HUES64 (cell line): Measurements from ENCODE around the gene PLEKHM3.

ENCODE experiments used
- H3K27ac ChIP-seq: 2 replicates; pipeline ENCODE4 v1.7.0; 2013; ENCODE audit warnings: low read depth, low read length, inconsistent platforms
- H3K27me3 ChIP-seq: 2 replicates; pipeline ENCODE4 v1.6.1; 2013; ENCODE audit warnings: mild to moderate bottlenecking, low read length; ENCODE audit not compliant: insufficient read depth
- H3K36me3 ChIP-seq: 2 replicates; pipeline ENCODE4 v1.6.1; 2013; ENCODE audit warnings: mild to moderate bottlenecking, low read length; ENCODE audit not compliant: insufficient read depth
- H3K4me1 ChIP-seq: 2 replicates; pipeline ENCODE4 v1.6.1; 2013; ENCODE audit warnings: mild to moderate bottlenecking, low read length, moderate library complexity; ENCODE audit not compliant: insufficient read depth
- H3K4me3 ChIP-seq: 2 replicates; pipeline ENCODE4 v1.5.1; 2013; ENCODE audit warnings: mild to moderate bottlenecking, low read length, moderate library complexity
- H3K9ac ChIP-seq: 2 replicates; pipeline ENCODE4 v1.6.1; 2013; ENCODE audit warnings: mild to moderate bottlenecking, low read depth, low read length
- H3K9me3 ChIP-seq: 2 replicates; pipeline ENCODE4 v1.6.1; 2013; ENCODE audit warnings: low read depth, low read length; ENCODE audit not compliant: insufficient read depth
- whole genome bisulfite sequencing: fragments of 150-250, 120-280 bp; methylation state at CpG from one replicate; pipeline ENCODE4 v1.1.7; 2013; ENCODE audit warnings: missing lambda C conversion rate; 5-methylcytosine and 5-hydroxymethylcytosine counted together

PLEKHM3 gene

DNA sequence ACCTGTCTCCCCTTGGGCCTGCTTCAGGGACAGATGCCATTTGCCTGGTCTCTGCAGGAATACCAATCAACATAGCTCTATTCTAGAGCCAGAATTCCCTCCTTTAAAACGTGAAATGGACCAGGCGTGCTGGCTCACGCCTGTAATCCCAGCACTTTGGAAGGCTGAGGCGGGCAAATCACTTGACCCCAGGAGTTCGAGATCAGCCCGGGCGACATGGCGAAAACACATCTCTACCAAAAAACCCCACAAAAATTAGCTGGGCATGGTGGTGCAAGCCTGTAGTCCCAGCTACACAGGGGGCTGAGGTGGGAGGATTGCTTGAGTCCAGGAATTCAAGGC, 127.0 kb downstream of the PLEKHM3 start:
- WGBS, result 96% methylated on average over 8 of the region's 8 CpGs
- Histone ChIP-seq H3K4me1 (peaks cover 41% of the 10 kb centered on the region), H3K27me3 (no peaks in the 10 kb centered on the region), H3K36me3 (no peaks in the 10 kb centered on the region), H3K4me3 (no peak overlapping the region), H3K9ac (no peak overlapping the region), H3K27ac (no peak overlapping the region), H3K9me3 (no peaks in the 10 kb centered on the region)

DNA sequence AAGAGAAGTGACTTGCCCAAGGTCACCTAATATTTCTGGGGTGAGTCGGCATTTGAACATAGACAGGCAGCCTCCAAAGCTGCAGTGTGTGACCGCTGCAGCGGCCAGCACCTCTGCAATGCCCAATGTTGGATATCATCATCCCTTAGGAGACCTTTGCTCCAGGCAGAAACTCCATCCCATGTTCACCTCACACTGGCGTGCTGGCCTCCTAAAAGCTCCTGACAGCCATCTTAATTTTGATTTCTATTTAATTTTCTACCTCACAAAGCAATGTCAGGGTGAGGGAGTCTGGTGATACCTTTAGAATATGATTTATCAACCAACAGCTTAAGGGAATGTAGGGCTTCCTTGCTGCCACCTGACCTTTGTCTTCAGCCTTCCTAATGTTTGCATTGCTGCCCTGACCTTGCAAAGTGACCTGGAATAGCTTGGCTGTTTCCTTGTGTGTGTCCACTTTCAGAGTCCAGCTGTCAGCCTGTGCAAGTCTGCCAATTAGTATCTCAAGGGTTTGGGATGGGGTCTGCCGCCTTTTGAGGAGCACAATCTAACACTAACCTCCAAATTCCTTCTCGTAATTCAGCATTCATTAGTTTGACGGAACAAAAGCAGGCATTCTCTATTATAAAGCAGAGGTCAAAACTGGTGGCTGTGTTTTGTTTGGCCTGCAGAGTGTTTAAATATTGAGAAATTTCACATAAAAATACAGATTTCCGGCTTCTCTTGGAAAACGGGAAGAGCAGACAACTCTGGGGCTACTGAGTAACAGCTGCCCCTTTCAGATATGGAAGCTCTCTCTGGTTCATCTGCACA, 127.6 kb downstream of the PLEKHM3 start:
- 91% methylated on average over 8 of the region's 9 CpGs for WGBS

DNA sequence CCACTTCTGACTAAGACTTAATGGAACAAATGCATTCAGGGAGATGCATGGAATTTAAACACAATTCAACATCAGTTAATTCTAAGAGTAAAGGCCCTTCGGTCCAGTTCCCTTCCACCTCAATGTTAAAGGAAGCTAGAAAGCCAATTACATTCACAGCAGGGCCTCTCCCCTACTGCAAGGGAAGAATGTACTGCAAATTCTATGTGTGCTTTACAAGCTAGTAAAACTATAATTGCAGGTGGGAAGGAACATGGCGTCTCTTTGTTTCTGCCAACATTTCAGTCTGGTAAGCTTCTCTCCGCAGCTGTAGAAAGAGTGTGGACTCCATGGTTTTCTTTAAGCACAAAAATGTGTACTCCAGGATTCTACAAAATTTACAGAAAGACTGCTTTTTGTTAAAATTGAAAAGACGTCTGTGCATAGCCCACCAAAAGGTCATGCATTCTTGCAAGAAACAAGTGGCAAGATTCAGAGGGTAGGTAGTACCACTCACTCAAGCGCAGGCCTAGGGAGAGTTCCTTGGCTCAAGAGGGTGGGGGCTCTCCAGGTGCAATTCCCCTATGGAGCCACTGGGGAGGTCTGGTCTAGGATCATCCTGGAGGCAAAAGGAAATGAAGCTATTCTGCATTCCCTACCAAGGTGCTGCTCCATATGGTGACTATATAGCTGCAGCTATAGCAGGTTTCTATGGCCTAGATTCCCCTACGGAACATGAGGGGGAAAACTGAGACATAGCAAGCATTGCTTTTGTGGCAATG, 128.6 kb downstream of the PLEKHM3 start:
- 52% methylated on average over 6 of the region's 6 CpGs for WGBS
- H3K27me3 ChIP-seq, result no peaks in the 10 kb centered on the region
- H3K9me3 ChIP-seq, result no peaks in the 10 kb centered on the region
- H3K27ac ChIP-seq, result peak overlapping the region; percentile 85
- H3K4me1 ChIP-seq, result peaks cover 53% of the 10 kb centered on the region
- peak overlapping the region; percentile 55 for H3K9ac ChIP-seq
- no peak overlapping the region for H3K4me3 ChIP-seq
- H3K36me3 ChIP-seq, result no peaks in the 10 kb centered on the region

More for the DNA sequence above, 127.6 kb downstream of the PLEKHM3 start:
- Histone ChIP-seq H3K9me3 (no peaks in the 10 kb centered on the region), H3K9ac (no peak overlapping the region), H3K4me1 (peaks cover 45% of the 10 kb centered on the region), H3K27me3 (no peaks in the 10 kb centered on the region), H3K4me3 (no peak overlapping the region), H3K27ac (no peak overlapping the region), H3K36me3 (no peaks in the 10 kb centered on the region)

DNA sequence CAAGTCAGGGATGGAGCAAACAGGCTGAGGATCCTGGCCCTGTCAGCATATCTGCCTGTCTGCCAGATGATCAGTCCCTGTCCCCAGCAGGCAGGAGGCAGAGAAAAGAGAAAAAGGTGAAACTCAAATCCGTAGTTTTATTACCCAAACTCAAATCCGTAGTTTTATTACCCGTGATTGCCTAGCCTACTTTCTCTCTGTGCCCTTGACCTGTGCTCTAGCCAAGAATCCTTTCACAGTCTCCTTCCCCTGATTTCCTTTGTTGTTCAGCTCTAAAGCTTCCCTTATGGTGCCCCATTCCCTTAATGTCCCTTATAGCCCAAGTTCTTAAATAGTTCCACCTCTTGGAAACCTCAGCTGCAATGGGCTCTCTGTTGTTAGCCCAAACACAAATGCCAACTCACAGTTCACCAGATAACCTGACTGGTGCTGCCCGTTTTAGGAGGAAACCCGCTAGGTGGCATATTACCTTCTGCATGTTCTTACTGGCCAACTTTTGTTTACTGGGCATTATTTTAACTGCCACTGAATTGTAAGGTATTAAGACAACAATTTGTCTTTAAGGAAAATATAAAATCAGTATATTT, 130.0 kb downstream of the PLEKHM3 start:
- peak overlapping the region; percentile 9; the same call in 1 of the 2 replicates for H3K27ac ChIP-seq
- no peak overlapping the region for H3K9ac ChIP-seq
- H3K9me3 ChIP-seq, result no peaks in the 10 kb centered on the region
- no peaks in the 10 kb centered on the region for H3K36me3 ChIP-seq
- no peaks in the 10 kb centered on the region for H3K27me3 ChIP-seq
- peaks cover 63% of the 10 kb centered on the region for H3K4me1 ChIP-seq
- no peak overlapping the region for H3K4me3 ChIP-seq
- 85% methylated on average over 5 of the region's 5 CpGs for WGBS

DNA sequence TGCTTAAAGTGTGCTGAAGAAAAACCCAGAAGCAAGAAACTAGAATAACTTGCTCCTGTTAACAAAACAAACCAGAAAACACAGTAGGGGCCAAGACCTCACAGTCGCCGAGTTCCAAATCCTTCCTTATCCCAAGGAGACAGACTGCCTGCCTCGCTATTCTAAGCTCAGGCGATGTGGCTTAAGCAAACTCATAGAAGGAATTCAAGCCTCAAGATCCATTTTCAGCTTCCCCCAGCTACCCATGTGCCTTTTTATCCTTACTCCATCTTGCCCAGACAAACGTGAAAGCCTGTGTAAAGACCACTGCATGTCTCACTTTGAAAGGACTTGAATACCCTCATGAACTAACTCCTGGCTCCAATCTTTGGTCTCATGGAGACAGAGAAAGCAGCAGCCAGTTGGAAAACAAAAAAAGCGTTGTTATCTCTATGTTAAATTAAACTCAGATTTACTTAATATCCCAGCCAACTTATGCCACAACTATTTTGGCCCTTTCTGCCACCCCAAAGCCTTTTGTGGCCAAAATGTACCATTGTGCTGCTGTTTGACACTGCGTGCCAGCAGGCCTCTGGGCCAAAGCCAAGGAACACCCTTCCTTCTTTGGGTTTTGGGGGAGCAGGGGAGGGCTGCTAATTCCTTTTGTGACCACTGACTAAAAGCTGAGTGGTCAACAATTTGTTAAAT, 132.5 kb downstream of the PLEKHM3 start:
- Histone ChIP-seq H3K4me1 (peaks cover 66% of the 10 kb centered on the region), H3K9ac (peak overlapping the region; percentile 5; the same call in 1 of the 2 replicates), H3K4me3 (no peak overlapping the region), H3K27ac (0 out of 2 replicates have a peak overlapping the region, but pooled peaks have one; percentile 10), H3K36me3 (no peaks in the 10 kb centered on the region), H3K9me3 (no peaks in the 10 kb centered on the region), H3K27me3 (no peaks in the 10 kb centered on the region)
- 83% methylated on average over 7 of the region's 7 CpGs for WGBS

DNA sequence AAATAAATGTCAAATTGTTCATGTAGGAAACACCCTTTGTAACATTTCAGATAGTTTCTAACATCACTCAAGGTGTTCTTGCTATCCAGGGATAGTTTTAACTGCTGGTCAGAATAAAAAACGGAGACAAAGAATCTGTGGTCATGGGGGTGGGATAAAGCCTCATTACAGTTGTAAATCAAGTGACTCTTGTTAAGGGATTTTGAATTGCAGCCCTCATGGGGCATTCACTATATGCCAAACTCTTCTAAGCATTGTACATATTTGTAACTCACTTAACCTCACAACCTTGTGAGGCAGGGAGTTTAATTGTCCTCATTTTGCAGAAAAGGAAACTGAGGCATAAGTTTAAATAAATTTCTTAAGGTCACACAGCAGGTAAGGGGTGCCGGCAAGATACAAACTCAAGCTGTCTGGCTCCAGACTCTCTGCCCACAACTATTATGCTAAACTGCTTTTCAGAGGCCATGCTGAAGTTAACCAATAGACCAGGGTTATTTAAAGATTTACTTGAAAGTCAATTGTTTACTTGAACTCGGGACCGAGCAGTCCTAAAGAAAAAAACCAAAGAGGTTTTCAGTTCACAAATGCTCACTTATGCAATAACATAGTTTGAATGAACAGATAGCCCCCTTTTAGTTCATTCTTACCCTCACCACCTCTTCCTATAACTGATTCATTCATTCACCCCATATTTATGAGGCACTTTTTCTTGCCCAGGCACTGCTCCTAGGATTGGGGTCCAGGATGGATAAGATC, 134.1 kb downstream of the PLEKHM3 start:
- no peak overlapping the region; the same call in 1 of the 2 replicates for H3K27ac ChIP-seq
- H3K9me3 ChIP-seq, result no peaks in the 10 kb centered on the region
- WGBS, result 68% methylated on average over 4 of the region's 4 CpGs
- H3K4me1 ChIP-seq, result peaks cover 62% of the 10 kb centered on the region
- H3K9ac ChIP-seq, result no peak overlapping the region
- no peaks in the 10 kb centered on the region for H3K27me3 ChIP-seq
- H3K36me3 ChIP-seq, result no peaks in the 10 kb centered on the region
- no peak overlapping the region for H3K4me3 ChIP-seq

DNA sequence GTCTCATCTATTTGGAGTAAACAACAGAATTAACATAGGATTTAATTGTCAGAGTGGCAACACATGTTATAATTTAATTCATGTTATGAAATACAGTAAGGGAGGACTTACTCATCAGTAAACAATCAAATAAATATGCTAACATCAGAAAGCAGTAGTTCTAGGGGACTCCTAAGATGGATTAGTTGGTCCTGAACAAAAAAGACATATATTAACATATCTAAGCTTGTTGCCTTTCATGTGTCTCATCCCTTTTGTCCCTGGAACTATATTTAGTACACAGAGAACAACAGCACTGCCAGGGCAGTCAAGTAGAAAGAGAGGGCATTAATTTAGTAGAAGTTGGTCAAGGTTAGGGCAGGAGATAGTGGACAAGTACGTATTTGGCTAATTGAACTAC, 137.8 kb downstream of the PLEKHM3 start:
- no peaks in the 10 kb centered on the region for H3K9me3 ChIP-seq
- peaks cover 42% of the 10 kb centered on the region for H3K4me1 ChIP-seq
- H3K36me3 ChIP-seq, result no peaks in the 10 kb centered on the region
- H3K4me3 ChIP-seq, result no peak overlapping the region
- WGBS, result 95% methylated on average over 1 of the region's 1 CpG
- H3K27ac ChIP-seq, result no peak overlapping the region
- H3K9ac ChIP-seq, result no peak overlapping the region
- H3K27me3 ChIP-seq, result no peaks in the 10 kb centered on the region

DNA sequence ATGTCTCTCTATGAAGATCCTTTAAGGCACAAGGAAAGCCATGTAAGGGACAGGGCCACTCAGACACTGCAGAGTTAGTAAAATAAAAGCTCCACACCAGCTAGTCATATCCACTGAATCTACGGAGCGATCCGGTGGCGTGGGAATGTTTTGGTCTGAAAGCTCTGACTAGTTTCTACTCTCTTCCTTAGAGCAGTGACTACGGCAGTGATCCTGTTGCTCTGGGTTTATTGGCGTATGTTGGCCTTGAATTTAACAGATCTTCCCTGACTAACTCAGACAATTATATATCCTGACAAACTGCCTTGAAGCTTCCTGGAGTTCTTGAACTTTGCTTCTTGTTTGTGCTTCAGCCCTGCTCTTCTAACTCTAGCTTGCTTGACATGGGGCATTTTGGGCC, 140.3 kb downstream of the PLEKHM3 start:
- Histone ChIP-seq H3K4me1 (peaks cover 24% of the 10 kb centered on the region), H3K27me3 (no peaks in the 10 kb centered on the region), H3K36me3 (no peaks in the 10 kb centered on the region), H3K27ac (no peak overlapping the region), H3K9ac (no peak overlapping the region), H3K9me3 (no peaks in the 10 kb centered on the region), H3K4me3 (no peak overlapping the region)
- 96% methylated on average over 6 of the region's 6 CpGs for WGBS

DNA sequence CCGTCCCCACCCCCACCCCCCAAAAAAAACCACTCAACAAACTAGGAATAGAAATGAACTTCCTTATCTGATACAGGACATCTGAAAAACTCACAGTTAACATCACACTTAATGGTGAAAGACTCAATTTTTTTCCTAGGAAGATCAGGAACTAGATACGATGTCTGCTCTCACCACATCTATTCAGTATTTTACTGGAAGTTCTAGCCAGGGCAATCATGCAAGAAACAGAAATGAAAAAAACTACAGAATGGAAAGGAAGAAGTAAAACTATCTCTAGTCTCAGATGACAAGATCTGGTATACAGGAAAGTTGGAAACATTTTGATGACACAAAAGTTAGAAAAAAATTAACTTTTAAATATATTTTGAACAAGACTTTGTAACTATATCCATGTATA, 141.2 kb downstream of the PLEKHM3 start:
- no peaks in the 10 kb centered on the region for H3K9me3 ChIP-seq
- WGBS, result 93% methylated on average over 2 of the region's 2 CpGs
- no peaks in the 10 kb centered on the region for H3K36me3 ChIP-seq
- H3K27me3 ChIP-seq, result no peaks in the 10 kb centered on the region
- H3K4me3 ChIP-seq, result no peak overlapping the region
- H3K27ac ChIP-seq, result no peak overlapping the region
- H3K4me1 ChIP-seq, result peaks cover 20% of the 10 kb centered on the region
- no peak overlapping the region for H3K9ac ChIP-seq

DNA sequence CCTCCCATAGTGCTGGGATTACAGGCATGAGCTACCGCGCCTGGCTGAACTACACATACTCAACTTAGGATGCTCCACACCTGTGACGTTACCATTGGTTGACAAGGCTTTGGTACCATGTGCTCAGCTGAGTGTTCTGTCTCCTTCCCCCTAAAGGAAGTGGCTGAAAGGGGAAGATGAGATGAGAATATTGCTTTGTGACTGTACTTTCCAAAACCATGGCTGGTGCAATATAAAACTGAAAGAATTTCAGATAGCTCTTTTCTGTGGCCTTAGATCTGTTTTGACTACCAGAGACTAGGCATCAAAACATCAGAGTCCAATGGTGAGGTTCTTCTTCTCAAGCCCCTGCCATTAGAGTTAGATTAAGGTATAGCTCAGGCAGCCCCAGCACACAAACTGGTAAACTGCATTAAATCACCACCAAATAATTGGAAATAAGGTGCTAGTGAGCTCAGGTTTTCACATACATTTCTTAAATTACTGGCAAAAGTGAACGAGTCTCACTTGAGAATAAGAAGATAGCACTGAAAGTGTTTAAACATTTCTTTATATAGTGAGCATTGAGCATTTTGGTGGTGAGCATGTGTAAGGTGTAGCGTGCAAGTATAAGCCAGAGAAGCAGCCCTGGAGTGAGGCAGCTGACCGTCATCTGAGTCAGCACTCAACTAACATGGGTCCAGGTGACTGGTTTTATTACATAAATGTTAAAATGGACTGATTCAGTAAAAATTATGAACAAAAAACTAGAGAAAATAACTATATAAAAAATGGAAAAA, 142.1 kb downstream of the PLEKHM3 start:
- no peak overlapping the region for H3K27ac ChIP-seq
- no peak overlapping the region for H3K4me3 ChIP-seq
- H3K27me3 ChIP-seq, result no peaks in the 10 kb centered on the region
- WGBS, result 95% methylated on average over 6 of the region's 6 CpGs
- no peaks in the 10 kb centered on the region for H3K9me3 ChIP-seq
- peaks cover 18% of the 10 kb centered on the region for H3K4me1 ChIP-seq
- no peak overlapping the region for H3K9ac ChIP-seq
- H3K36me3 ChIP-seq, result no peaks in the 10 kb centered on the region
